Fibroblast of gingiva (primary cell): ENCODE measurements around the gene MRPS27.

ENCODE experiments used
- DNase-seq: peaks from one replicate; pipeline ENCODE4 v3.0.0-alpha.2; 2011; ENCODE audit warnings: low read depth

Gene MRPS27

DNA sequence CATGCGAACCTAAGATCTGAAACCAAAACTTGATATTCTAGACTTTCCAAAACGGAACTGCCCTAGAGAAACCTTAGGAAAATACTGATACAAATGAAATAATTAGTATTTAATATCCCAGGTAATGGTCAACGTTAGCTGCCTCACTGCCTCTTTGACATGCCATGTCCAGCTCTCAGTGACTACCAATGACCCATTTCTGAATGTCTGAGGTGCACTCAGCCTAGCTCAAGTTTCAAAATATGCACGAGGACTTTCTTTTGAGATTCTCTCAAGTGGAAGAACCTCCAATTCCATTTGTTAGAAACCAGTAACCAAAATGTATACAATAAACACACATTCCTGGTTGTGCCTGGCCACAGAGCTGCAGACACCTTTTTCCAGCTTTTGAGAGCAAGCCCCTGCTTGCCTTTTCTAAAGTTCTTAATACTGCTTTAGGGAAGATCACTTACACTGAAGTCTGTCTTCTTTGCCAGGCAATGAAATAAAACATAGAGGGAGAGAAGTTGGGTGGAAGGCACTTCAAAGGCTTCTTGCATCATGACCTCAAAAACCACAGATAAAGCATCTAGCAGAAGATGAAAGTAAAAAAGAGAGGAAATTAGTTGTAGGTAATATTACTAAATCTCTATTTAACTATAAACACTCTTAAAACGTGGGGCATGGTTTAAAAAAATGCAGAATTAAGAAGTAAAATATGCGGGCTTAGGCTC lies 87.9 kb downstream of the MRPS27 start:
- DNase-seq = no peak

DNA sequence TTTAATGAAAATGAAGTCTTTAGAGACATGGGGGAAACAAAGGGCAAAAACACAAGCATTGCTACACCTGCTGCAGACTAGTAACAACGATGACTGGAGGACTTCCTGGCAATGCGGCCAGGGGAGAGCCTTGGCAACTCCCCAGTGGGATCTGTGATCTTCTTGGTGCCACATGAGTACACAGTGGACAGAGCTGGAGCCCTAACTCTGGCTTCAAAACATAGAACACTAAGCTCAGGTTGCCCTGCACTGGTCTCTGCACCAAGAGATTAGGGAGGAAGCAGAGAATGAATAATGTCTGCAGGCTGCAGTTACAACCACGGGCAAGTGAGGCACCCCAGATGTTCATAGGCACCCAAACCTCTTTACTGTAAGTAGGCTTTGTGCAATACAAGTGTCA lies 91.1 kb downstream of the MRPS27 start:
- no peak for DNase-seq

DNA sequence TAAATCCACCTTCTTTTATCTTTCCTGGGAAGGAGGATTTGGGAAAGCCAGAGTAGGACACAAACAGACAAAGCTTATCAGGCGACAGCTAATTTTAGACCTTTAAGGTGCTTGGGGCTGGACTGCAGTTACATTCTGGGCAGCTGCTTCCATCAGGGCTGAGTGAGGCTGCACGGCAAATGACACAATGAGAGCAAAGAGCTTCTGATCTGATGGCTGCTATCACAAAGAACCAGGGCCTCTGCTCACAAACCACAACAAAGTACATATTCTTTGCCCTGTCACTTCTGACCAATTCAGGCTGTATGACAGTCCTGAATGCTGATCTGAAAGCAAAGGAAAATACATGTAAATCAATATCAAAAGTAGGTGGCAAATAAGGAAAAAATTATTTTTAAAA lies 93.1 kb downstream of the MRPS27 start:
- DNase-seq = no peak

DNA sequence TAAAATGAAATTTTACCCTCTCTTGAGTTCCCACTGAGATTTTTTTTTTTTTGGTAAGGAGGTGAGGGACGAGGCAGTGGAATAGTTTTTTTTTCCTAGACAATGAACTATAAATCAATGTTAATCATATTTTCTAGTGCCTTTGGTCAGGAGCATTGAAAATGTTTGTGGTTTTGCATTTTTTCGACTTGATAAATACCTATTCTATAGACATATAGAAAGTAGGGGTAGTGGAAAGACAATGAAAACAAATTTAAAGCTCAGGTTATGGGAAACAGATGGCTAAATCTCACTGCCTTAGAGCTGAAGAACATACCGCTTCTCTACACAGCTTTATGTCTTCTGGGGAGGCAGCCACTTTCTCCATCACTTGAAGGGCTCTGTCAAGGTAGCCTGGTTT lies 94.3 kb downstream of the MRPS27 start:
- DNase-seq = no peak

DNA sequence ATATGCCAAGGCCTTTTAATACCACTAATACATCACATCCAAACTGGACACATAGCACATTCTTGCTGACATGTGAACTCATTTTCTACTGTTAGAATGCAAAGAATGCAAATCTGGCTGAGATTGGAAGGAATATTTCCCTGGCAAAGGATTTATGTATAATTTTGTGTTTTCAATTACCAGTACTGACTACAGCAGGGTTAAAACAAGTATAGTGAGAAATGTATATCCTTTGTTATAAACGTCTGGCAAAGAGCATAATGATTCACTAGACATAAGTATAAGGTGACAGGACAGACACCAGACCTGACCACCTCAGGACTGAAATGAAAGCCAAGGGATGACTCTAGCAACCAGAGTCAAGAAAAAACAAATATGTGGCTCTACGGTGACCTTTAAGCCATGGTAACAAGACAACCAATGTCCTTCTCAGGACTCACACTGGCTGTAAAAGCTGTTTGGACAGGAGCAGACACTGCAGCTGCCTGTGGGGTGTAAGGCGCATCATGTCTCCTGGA lies 95.0 kb downstream of the MRPS27 start:
- peak; percentile 83 for DNase-seq

DNA sequence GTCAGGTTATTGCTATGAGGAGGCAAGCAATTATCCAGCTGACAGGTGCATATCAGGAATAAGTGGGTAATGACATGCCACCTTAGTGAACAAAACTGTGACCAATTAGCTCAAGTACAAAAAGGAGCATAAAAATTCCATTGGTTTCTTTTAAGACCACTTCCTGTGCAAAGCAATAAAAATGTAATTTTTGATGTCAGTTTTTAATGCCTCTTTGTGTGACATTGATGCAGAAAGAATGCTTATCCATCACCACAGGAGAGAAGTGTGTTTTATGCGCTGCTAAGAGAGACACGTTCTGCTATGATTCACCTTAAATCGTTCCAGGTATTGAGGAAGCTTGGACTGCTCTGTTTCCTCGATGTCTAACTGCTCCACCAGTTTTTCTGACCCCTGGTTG lies 96.7 kb downstream of the MRPS27 start:
- no peak for DNase-seq

DNA sequence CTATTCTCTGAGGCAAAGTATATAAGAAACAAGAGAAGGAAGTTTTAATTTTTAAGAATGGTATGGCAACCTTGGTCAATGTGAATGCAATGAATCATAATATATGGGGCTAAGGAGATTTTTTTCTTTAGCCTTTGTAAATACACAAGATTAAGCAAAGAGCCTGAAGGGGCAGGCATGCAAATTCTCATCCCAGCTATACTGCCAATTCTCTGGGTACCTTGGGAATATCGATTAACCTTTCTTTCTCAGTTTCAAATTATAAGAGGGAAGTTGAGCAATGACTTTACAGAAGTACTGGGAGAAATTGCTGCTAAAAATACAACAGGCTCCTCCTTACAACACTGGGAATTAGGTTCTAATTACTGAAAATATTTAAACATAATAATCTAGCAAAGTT lies 97.5 kb downstream of the MRPS27 start:
- DNase-seq = peak; percentile 87

DNA sequence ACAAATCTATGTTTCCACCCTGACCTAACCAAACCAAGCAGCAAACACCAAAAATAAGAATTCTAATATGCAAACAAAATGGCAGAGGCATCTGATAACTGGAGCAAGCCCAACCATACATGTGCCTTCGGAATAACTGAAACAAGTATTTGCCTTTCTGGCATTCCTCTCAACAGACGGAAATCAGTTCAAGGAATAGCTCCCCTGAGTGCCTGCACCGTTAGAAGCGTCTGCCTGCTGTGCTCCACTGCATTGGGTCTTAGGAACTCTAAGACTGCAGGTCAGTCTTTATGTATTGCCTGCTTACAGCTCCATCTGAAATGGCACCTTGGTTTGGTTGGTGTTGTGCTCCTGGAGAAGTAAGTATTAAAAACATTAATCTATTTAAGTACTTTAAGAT lies 98.5 kb downstream of the MRPS27 start:
- DNase-seq = no peak

DNA sequence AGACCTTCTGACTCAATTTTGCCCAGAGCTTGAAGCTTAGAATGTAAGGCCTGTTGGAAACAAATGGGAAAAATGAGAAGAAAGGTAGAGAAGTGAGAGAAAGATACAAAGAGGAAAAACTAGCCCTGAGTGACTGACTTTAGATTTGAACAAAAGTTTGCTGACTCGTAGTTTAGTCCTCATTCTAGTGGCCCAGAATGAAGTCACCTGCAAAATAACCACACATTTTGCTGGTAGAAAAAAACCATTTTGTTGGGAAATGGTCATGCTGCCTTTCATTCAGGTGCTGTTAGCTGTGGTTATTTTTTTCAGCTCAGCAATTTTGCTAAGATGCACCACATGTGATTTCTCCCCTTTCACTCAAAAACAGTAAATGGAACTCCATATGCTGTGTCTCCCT lies 98.9 kb downstream of the MRPS27 start:
- no peak for DNase-seq

DNA sequence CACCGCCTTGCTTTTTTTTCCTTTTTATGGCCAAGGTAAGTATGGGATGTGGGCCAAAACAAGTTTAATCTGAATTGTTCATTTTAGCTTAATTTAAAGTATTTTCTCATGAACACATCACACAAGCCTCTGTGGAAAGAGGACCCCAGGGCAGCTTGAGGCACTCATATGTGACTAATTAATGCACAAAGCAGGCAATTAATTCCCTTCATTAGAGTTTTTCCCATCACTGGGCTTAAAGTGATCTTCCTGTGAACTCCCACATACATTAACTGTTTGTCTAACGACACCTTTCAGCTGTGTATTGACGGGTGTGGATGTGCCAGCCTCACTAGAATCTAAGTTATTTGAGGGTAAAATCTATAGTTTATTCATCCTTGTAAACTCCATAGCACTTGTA lies 103.3 kb downstream of the MRPS27 start:
- DNase-seq = no peak

DNA sequence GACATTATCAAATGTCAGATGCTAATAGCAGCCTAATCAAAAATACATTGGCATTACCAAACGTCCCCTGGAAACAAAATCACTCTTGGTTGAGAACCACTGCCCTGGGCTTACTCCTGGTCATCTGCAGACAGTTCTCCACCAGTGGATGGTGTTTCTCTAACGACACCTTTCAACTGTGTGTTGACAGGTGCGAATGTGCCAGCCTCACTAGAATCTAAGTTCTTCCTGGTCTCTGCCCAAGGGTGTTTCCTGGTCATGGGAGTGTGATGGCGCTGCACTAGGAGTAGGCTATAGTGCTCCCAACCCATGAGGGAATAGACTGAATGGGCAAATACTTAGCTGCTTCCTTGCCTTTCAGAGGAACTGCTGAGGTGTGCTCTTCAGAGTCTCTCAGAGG lies 105.9 kb downstream of the MRPS27 start:
- no peak for DNase-seq

DNA sequence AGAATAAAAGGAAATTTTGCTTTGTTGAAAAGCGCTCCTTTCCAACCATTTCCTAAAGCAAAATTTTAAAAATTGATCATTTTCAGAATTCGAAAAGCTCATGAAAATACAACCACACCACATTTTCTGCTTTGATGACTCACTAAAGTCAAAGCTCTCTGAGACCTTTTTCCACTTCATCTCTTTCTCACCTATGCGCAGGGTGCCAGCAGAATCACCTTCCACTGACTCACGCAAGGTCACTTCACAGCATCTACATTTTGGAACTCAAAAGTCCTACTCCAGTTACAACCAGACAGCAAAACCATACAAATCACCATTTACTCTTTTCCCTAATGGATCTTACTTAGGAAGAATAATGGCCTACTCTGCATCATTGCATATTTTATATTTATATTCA lies 106.6 kb downstream of the MRPS27 start:
- DNase-seq = no peak

DNA sequence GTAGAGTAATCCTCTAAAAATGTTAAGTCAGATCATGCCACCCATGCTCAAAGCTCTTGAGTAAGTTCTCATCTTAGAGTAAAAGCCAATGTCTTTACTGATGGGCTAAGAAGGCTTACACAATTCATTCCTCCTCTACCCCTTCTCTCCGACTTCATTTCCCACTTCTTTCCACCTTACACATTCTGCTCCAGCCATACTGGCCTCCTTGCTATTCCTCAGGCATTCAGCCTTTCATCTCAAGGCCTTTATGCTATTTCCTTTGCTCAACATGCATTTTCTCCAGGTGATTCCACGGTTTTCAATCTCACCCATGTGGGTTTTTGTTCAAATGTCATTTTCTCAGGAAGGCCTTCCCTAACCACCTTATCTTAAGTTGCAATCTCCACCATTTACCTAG lies 107.9 kb downstream of the MRPS27 start:
- no peak for DNase-seq

DNA sequence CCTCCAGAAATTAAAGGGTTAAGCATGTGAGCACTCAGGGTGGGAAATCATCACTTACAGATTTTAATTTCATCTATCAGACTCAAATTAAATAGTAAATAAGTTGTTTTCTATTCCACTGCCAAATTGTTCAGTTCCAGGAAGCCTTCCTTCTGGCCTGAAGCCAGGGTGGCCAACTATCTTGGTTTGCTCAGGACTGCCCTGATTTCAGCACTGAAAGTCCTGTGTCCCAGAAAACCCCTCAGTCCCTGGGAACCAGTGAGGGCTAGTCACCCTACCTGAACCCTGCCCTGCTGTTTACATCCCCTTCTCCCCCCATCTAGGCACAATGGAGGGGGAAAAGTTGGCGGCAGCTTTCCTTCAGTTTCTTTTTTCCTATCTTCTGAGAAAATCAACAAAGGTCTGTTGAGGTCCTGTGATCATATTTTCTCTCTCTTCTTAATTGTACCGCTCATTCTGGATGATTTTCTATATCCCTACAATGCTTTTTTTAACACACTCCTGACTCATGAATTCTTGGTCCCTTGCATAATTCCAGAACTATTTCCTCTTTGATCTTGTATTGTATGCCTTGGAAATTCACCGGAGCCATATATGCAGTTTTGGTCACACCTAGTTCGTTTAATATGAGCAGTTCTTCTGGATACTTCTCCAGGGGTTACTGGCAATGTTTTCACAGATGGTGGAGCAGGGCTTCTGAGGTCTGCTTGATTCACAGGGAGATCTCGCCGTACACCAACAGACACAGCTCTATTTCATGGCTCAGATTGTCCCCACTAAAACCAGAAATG lies 109.0 kb downstream of the MRPS27 start:
- peak; percentile 39 for DNase-seq

DNA sequence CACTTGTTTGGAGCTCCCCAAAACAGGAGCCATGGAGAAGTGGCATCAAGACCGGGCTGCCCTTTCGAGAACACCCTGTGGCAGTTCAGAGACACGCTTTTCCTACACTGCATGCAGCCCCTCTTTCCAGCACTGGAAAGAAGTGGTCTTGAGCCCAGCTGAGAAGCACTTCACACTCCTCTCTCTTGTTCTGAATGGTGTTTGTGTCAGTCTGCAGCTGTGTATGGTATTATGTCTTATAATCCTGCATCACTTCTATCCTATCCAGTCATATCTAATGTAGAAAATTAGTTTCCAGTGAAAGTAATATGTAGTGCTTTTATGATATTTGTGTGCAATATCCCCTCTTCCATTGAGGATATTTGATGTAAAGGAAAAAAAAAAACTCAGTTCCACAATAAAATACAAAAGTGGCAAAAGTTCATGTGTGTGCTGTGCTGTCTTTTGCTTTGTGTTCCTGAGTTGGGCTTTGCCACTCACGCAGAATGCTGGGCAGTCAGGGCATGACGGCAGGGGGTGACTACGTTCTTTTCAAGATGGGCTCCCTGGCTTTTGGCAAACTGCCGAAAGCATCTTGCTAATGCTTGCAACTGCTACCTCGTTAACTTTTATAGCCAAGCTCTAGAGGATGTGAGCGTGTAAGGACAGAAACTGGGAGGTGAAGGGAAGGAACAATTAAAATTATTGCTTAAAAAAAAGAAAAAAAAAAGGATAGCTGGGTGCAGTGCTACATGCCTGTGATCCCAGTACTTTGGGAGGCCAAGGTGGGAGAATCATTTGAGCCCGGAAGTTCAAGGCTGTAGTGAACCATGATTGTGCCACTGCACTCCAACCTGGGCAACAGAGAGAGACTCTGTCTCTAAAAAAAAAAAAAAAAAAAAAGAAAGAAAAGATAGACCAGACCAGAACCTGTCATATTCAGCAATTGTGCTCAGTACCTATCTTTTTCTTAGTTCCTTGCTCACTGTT lies 110.6 kb downstream of the MRPS27 start:
- no peak for DNase-seq

DNA sequence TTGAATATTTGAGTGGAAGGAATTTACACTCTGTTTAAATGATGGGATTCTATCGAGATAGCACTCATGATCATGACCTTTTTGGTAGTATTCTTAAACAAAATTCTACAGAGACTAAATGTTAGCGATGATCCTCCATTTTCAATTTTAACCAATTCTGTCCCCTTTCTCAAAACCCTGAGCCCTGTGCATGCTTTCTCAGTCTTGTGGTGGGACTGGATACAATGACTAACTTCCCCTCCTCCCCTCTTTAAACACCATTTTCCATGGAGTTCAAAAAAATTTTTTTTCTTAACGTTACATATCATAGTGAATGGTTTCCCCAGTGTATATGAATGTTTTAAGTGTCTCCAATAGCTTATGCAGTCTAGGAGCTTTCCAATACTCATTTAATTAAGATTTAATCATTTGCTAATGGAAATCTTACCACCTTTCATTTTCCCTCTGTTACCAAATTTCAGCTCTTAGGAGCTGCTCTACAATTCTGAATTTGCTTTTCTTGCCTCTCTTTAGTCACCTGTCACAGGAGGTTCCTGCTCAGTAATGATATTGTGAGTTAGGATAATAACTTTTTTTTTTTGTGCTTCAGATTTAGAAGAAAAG lies 111.6 kb downstream of the MRPS27 start:
- DNase-seq = no peak

DNA sequence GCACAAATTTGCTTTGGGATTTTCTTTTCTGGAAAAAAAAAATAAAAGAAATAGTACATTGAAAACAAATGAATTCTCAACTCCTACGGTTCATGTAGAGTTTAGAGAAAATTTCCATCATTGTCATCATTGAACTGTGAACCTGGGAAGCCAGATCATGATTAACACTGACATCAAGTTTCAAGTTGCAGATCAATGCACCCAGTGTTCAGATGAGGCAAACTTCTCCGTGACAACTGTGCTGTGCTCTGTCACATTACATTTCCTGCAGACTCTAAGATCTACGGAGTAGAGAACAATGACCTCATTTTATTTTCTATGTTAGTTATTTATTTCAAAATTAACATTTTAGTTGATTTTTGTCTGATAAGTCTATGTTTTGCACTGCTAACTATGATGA lies 113.0 kb downstream of the MRPS27 start:
- DNase-seq = no peak

DNA sequence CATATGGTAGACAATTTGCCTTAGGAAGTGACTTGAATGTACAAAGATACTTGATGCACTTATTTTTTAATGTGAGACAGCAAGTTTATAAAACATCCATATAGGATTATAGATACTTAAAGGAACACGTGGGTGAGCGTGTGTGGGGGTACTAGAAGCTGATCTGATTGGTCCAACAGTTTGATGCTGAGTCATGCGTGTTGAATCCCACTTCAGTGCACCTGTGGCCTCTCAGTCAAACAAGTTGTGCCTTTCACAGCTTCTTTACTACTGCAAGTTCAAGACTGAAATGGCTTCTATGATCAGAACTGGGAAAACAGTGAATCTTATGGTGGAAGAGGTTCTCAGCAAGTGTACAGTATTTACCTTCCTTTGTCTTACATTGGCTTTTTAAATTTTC lies 113.9 kb downstream of the MRPS27 start:
- no peak for DNase-seq

DNA sequence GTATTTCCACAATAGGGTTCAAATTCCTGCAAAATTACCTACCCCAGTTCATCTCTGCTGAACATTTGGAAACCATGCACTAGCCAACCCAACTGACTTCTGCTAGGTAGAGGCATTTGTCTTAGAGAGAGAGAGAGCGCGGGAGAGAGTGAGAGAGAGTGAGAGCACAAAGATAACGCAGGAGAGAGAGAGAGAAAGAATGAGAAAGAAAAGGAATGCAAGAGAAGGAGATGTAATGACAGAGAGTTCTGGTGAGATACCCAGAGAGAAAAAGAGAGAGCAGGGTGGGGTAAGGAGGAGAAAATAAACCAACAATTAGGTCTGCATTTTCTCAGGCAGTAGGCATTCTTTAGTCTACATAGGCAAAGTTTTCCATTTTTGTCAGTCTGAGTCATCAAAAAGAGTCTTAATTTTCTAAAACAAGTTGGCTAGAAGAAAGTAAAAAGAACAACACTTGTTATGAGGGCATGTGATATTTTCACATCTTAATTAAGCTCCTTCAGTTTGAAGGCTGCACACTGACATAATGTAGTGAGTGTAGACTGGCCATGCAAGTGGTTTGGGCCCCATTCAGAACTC lies 114.5 kb downstream of the MRPS27 start:
- DNase-seq = no peak

DNA sequence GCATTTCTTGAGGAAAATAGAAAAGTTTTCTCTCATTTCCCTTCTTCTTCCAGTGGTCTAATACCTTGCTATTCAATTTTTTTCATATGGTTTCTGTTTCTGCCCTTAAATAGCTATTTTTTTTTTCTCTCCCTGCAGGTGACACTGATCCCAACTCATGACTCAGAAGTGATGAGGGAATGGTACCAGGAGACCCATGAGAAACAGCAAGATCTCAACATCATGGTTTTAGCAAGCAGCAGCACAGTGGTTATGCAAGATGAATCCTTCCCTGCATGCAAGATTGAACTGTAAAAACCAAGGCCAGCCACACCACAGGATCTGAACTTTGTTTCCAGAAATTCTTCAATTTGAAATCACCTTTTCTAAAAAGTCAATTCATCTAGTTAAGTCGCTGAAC lies 115.1 kb downstream of the MRPS27 start:
- no peak for DNase-seq

DNA sequence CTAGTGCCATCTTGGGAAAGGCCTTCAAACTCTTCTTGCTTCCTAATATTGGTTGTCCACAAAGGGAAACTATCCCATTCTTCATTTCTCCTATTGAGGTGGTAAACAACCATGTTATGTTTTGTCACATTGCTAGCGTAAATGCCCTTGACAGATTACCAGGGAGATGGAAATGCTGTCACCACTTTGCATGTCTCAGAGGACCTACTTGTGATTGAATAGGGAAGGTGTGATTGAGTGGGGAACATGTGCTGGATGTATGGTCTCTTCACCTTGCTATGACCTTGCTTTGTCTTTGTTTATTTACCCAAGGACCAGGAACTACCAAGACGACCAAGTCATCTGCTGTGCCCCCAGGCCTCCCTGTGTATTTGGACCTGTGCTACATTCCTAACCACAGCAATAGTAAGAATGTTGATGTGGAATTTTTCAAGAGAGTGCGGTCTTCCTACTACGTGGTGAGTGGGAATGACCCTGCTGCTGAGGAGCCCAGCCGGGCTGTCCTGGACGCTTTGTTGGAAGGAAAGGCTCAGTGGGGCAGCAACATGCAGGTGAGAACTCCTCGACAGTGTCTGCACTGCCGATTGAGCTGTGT lies 116.7 kb downstream of the MRPS27 start:
- DNase-seq = no peak
